ENCODE results near the gene ABCA13.

GRCh38 chr7:48141521-48141920 is 29.7 kb upstream of the ABCA13 start:
- TF ChIP-seq CTCF (IDR thresholded peaks at IDR 0.05; ENCODE audit: low read depth, low read length) (no peak), EZH2phosphoT487 (IDR thresholded peaks at IDR 0.05; ENCODE audit: low read depth) (no peak)

Measured in OCI-LY3 (cell line).